ENCODE measurements around the gene MRPL42.
"Not testable (repeated sequence)": the region's sequence is repeated elsewhere in the genome, so short reads cannot be mapped to it uniquely, and the experiment has no call there.

Gene MRPL42

DNA sequence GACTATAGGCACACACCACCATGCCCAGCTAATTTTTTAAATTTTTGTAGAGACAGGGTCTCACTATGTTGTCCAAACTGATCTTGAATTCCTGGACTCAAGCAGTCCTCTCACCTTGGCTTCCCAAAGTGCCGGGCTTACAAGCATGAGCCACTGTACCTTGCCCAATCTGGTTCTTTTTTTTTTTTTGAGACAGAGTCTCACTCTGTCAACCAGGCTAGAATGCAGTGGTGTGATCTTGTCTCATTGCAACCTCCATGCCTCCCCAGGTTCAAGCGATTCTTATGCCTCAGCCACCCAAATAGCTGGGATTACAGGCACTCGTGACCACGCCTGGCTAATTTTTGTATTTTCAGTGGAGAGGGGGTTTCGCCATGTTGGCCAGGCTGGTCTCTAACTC lies 15.4 kb downstream of the MRPL42 start:
- POLR2A ChIA-PET = no interaction called here

GRCh38 chr12:93483151-93483807 lies 16.0 kb downstream of the MRPL42 start:
- CTCF ChIA-PET = interaction anchor here (1.5 to 3.7 kb wide), 4 partner anchors 12 to 618 kb away, joined by 4 to 18 read pairs (median 9); partner anchors contain the start of gene MRPL42
- no peak for DNase-seq (ENCODE audit: extremely low spot score)
- POLR2A ChIA-PET = interaction anchor here (0.6 kb wide), 1 partner anchor 10 kb away, joined by 3 read pairs; no protein-coding TSS in a partner anchor
- no peak for TF ChIP-seq CTCF (IDR thresholded peaks at IDR 0.05; ENCODE audit: control extremely low read depth, extremely low read depth, low read depth, missing control alignments)

More for the DNA sequence above, 15.4 kb downstream of the MRPL42 start:
- CTCF ChIA-PET = interaction anchor here (1.9 to 3.7 kb wide), 3 partner anchors 15 to 619 kb away, joined by 8 to 18 read pairs (median 10); partner anchors contain the start of gene MRPL42
- no peak for TF ChIP-seq CTCF (IDR thresholded peaks at IDR 0.05; ENCODE audit: control extremely low read depth, extremely low read depth, low read depth, missing control alignments)
- DNase-seq (ENCODE audit: extremely low spot score) = no peak

DNA sequence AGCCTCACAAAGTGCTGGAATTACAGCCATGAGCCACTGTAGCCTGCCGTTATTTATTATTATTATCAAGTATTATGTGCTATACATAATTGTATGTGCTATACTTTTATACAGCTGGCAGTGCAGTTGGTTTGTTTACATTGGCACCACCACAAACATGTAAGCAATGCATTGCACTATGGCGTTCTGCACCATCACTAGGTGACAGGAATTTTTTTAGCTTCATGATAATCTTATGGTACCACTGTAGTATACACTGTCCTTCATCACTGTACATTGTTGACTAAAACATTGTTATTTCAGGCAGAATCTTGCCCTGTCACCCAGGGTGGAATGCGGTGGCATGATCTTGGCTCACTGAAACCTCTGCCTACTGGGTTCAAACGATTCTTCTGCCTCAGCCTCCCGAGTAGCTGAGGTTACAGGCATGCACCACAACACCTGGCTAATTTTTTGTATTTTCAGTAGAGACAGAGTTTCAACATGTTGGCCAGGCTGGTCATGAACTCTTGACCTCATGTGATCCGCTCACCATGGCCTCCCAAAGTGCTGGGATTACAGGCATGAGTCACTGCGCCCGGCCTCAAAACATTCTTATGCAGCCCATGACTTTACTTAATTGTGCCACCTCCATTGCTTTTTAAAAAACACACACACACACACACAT lies 17.1 kb downstream of the MRPL42 start:
- CTCF ChIA-PET = interaction anchor here (0.8 to 3.7 kb wide), 5 partner anchors 13 to 617 kb away, joined by 3 to 18 read pairs (median 4); no protein-coding TSS in a partner anchor
- no peak for DNase-seq (ENCODE audit: extremely low spot score)
- POLR2A ChIA-PET = interaction anchor here (0.6 kb wide), 1 partner anchor 9 kb away, joined by 3 read pairs; no protein-coding TSS in a partner anchor
- TF ChIP-seq CTCF (IDR thresholded peaks at IDR 0.05; ENCODE audit: control extremely low read depth, extremely low read depth, low read depth, missing control alignments) = no peak

DNA sequence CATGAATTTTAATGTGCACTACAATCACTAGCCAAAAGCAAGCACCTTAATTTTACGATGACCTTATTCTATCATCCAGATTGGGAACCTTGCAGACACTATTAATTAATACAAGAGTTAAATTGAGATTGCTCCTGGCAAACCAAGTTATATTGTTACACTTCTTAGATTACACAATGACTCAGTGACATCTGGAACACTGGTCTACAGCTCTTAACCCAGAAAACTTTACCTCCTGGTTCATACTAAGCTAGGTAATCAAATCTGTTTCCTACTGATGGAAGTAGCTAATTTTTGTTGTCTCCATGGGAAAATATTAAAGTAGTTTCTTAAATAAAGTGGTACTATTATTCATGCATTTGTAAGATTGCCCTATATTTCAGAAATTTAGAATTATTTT lies 25.5 kb downstream of the MRPL42 start:
- DNase-seq (ENCODE audit: extremely low spot score); POLR2A ChIA-PET: not testable (repeated sequence)
- CTCF ChIA-PET = interaction anchor here (1.5 kb wide), 1 partner anchor 10 kb away, joined by 4 read pairs; no protein-coding TSS in a partner anchor

DNA sequence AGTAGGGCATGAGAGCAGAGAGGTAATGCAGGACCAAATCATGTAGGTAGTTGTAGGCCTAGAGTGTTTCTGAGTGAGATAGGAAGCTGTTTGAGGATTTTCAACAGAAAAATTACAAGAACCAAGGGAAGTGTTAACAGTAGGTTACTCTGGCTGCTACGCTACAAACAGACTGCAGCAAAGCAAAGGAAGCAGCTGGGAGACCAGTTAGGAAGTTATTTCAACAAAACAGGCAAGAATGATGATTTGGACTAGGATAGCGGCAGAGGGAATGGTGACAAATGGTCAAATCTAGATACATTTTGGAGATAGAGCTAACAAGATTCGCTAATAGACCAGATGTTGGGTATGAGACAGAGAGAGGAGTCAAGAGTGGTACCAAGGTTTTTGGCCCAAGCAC lies 26.8 kb downstream of the MRPL42 start:
- no peak for DNase-seq (ENCODE audit: extremely low spot score)
- POLR2A ChIA-PET = interaction anchor here (0.6 kb wide), 1 partner anchor 10 kb away, joined by 3 read pairs; no protein-coding TSS in a partner anchor
- CTCF ChIA-PET = interaction anchor here (1.9 kb wide), 1 partner anchor 608 kb away, joined by 10 read pairs; no protein-coding TSS in a partner anchor
- no peak for TF ChIP-seq CTCF (IDR thresholded peaks at IDR 0.05; ENCODE audit: control extremely low read depth, extremely low read depth, low read depth, missing control alignments)

- ChIA-PET CTCF (no interaction called here), POLR2A (no interaction called here)
- no peak for DNase-seq (ENCODE audit: extremely low spot score)
- TF ChIP-seq CTCF (IDR thresholded peaks at IDR 0.05; ENCODE audit: control extremely low read depth, extremely low read depth, low read depth, missing control alignments) = no peak
Observed at GRCh38 chr12:93497456-93497855, 30.1 kb downstream of the MRPL42 start.

GRCh38 chr12:93498813-93499212 lies 31.5 kb downstream of the MRPL42 start:
- POLR2A ChIA-PET; DNase-seq (ENCODE audit: extremely low spot score): not testable (repeated sequence)
- CTCF ChIA-PET = interaction anchor here (1.0 kb wide), 1 partner anchor 13 kb away, joined by 3 read pairs; no protein-coding TSS in a partner anchor

Data from GM10248 (cell line).